Measurements from ENCODE around the gene ERO1A. TPM values are rescaled to one million over a fixed set of nuclear protein-coding genes. Genes with fewer than 3 reads are reported as not detected.
"Not testable (repeated sequence)": the region's sequence is repeated elsewhere in the genome, so short reads cannot be mapped to it uniquely, and the experiment has no call there.

ERO1A gene
- total and polyA plus RNA-seq, 2 of the 4 experiments (the other 2 are of a cell fraction): 29.7 to 44.6 TPM

GRCh38 chr14:52727509-52727908, 32.2 kb upstream of the ERO1A start:
- H4K20me1 ChIP-seq (ENCODE audit: insufficient read depth, low read length); H3K56ac ChIP-seq (ENCODE audit: extremely low read depth, insufficient read depth, low read length); H3K4me3 ChIP-seq (ENCODE audit: insufficient read depth, low read depth, low read length); in situ Hi-C loops (cut with MboI; ENCODE audit: low sequenced_read_pairs); H3K14ac ChIP-seq (replicated peaks; ENCODE audit: low read depth, low read length); H4K5ac ChIP-seq (ENCODE audit: low read depth, low read length); H2BK20ac ChIP-seq (ENCODE audit: low read depth, low read length); H3K27me3 ChIP-seq (ENCODE audit: control insufficient read depth, insufficient read depth, low read length); H3K9me3 ChIP-seq (ENCODE audit: control insufficient read depth, insufficient read depth, low read length); H4K91ac ChIP-seq (ENCODE audit: insufficient read depth, low read depth, low read length); H3K9me1 ChIP-seq (ENCODE audit: insufficient read depth, low read length); POLR2A ChIA-PET (ENCODE audit: unreplicated experiment); H2AK5ac ChIP-seq (ENCODE audit: low read depth, low read length); H3K4me1 ChIP-seq (ENCODE audit: control insufficient read depth, insufficient read depth, low read length); CTCF ChIA-PET; H2BK5ac ChIP-seq (ENCODE audit: low read depth, low read length, poor library complexity, severe bottlenecking); H4K8ac ChIP-seq (ENCODE audit: low read depth in 2 of 2, low read length in 2 of 2); H2AK9ac ChIP-seq (replicated peaks; ENCODE audit: low read depth, low read length, poor library complexity); ATAC-seq (ENCODE audit: low read depth); H2AFZ ChIP-seq (replicated peaks; ENCODE audit: low read length, poor library complexity); H3K9ac ChIP-seq (ENCODE audit: low read depth, low read length); BruUV-seq (replicated peaks); H3K18ac ChIP-seq (ENCODE audit: low read depth, low read length); H3K4me2 ChIP-seq (ENCODE audit: low read depth, low read length); H2BK15ac ChIP-seq (ENCODE audit: low read depth, low read length); H3K4ac ChIP-seq (ENCODE audit: low read depth, low read length); dilution Hi-C loops (cut with HindIII; ENCODE audit: low sequenced_read_pairs, unreplicated experiment); H2BK120ac ChIP-seq (ENCODE audit: low read depth, low read length); H3K23ac ChIP-seq (ENCODE audit: low read depth, low read length); DNase-seq; H3K27ac ChIP-seq (ENCODE audit: insufficient read depth, low read length): not testable (repeated sequence)
- H3K79me1 ChIP-seq (ENCODE audit: low read depth in 1 of 2, low read length in 2 of 2): peaks cover 12 to 35% of the 10 kb centered on the region in 2 experiments
- WGBS, 2 experiments (ENCODE audit: extremely low coverage in 2 of 2, insufficient read length in 1 of 2): no CpG with 5 or more reads among the region's 2 CpGs
- intact Hi-C loops (cut with micrococcal nuclease): loop anchor here (5.0 kb wide), 1 partner anchor 580 kb away; no protein-coding TSS in a partner anchor
- peaks cover 14% of the 10 kb centered on the region for H3K36me3 ChIP-seq (ENCODE audit: control insufficient read depth, insufficient read depth, low read length)
